ENCODE data around the gene CMTM7.
"Not testable (repeated sequence)": the region's sequence is repeated elsewhere in the genome, so short reads cannot be mapped to it uniquely, and the experiment has no call there.

CMTM7 gene

GRCh38 chr3:32460817-32461496 lies 69.3 kb downstream of the CMTM7 start:
- not testable (repeated sequence) for DNase-seq

GRCh38 chr3:32462191-32462986 lies 70.7 kb downstream of the CMTM7 start:
- not testable (repeated sequence) for DNase-seq

- not testable (repeated sequence) for DNase-seq
These were observed 71.8 kb downstream of the CMTM7 start for GRCh38 chr3:32463415-32463814.

- DNase-seq: not testable (repeated sequence)
These were observed 73.1 kb downstream of the CMTM7 start for GRCh38 chr3:32464726-32465125.

GRCh38 chr3:32466808-32467207 lies 75.2 kb downstream of the CMTM7 start:
- not testable (repeated sequence) for DNase-seq

GRCh38 chr3:32467333-32468070 lies 75.8 kb downstream of the CMTM7 start:
- DNase-seq: peak; percentile 62

- DNase-seq: no peak
These were observed 77.7 kb downstream of the CMTM7 start for GRCh38 chr3:32469151-32469874.

- no peak for DNase-seq
These were observed 78.7 kb downstream of the CMTM7 start for GRCh38 chr3:32470362-32470761.

- DNase-seq: no peak
These were observed 79.6 kb downstream of the CMTM7 start for GRCh38 chr3:32471246-32471645.

- not testable (repeated sequence) for DNase-seq
These were observed 80.5 kb downstream of the CMTM7 start for GRCh38 chr3:32472151-32472550.

- no peak for DNase-seq
These were observed 82.5 kb downstream of the CMTM7 start for GRCh38 chr3:32474201-32474600.

- DNase-seq: no peak
These were observed 89.0 kb downstream of the CMTM7 start for GRCh38 chr3:32480604-32481003.

GRCh38 chr3:32481791-32482631 lies 90.4 kb downstream of the CMTM7 start:
- DNase-seq: no peak

- no peak for DNase-seq
These were observed 91.0 kb downstream of the CMTM7 start for GRCh38 chr3:32482693-32483092.

- no peak for DNase-seq
These were observed 92.1 kb downstream of the CMTM7 start for GRCh38 chr3:32483772-32484171.

- DNase-seq: no peak
These were observed 92.8 kb downstream of the CMTM7 start for GRCh38 chr3:32484436-32484835.

GRCh38 chr3:32487781-32488473 lies 96.3 kb downstream of the CMTM7 start:
- no peak for DNase-seq

- no peak for DNase-seq
These were observed 96.9 kb downstream of the CMTM7 start for GRCh38 chr3:32488474-32489008.

GRCh38 chr3:32492684-32493436 lies 101.2 kb downstream of the CMTM7 start:
- DNase-seq: no peak

Measured in NCI-H1105 treated with DMSO at 0.1 percent for 48 hours (cell line).